HG03066 (cell line): ENCODE results near the gene NPAS2.

ENCODE experiments used
- ATAC-seq: cut with Tn5 transposase; IDR thresholded peaks from one replicate; pipeline ENCODE4 v1.9.1; 2021; ENCODE audit warnings: low read depth; ENCODE audit not compliant: unreplicated experiment

The NPAS2 gene

DNA sequence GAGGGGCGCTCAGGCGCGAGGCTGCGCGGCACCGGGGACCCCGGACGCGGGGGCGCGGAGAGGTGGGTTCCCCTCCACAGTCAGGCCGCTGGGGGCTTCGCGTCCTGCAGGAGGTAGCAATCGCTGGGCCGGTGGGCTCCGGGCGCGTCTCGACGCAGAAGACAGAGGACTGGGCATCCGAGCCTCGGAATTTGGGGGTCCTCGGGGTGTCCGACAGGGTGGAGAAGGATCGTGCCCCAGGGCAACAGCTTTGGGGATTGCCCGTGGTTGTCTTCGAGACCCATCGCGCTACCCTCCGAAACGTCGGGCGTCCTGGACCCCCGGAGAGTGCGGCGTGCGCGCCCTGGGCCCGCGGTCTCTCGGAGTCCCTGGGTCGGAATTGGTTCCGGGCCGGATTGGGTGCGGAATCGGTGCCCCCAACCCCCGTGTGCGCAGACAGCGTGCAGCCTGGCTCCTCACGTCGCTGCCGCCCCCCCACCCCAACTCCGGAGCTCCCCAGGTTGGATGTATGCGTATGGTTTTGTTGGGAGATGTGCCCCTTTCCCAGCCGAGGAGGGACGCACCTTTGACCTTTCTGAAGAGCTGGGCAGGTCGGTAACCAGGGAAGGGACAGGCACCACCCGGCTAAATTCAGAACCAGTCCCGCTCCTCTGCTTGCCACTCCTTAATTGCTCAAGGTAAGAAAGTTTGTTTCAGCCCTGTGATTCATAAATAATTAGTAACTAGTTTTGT, 750 bp downstream of the NPAS2 start:
- no peak for ATAC-seq

DNA sequence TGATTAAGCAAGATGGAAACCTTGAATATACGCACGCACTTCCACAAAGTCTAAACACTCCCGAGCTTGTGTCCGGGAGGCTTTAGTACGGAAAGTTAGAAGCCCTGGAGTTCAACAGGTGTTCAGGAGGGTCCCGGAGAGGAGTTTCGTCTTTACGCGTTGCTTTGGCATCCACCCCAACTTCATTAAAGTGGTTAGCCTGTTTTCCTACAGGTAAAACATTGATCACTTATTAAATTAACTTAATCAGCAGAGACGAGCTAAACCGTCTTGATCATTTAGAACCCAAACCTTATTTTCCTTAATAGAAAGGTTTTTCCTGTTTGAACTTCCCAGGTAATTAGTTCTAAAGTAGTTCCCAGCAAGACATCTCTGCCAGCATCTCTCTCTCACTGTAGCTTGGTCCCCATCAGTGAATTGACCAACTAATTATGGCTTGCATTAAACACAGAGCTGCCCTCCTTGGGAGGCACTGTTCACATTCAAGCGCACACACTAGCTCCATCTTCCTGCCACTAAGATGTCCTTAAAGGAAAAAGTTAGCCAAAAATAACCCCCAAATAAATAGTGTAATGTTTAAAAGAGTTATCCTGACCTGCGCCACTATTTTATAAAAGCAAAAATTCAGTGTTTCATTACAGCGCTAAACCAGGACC, 1.4 kb downstream of the NPAS2 start:
- ATAC-seq: no peak

DNA sequence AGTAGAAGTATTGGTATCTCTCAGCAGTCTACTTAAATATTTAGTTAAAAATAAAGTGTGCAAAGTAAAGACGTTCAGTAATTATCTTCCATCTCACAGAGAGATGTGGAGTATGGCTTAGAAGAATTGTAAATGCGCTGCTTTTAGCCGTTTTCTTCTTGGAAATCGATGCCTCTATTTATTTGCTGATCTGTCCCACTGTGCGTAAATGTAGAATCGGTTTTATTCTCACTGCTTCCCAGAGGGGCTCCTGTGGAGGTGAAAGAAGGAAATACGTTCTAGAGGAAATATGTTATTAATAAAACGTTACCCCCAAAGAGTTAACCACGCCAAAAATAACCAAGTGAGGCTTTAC, 1.9 kb downstream of the NPAS2 start:
- ATAC-seq: no peak

DNA sequence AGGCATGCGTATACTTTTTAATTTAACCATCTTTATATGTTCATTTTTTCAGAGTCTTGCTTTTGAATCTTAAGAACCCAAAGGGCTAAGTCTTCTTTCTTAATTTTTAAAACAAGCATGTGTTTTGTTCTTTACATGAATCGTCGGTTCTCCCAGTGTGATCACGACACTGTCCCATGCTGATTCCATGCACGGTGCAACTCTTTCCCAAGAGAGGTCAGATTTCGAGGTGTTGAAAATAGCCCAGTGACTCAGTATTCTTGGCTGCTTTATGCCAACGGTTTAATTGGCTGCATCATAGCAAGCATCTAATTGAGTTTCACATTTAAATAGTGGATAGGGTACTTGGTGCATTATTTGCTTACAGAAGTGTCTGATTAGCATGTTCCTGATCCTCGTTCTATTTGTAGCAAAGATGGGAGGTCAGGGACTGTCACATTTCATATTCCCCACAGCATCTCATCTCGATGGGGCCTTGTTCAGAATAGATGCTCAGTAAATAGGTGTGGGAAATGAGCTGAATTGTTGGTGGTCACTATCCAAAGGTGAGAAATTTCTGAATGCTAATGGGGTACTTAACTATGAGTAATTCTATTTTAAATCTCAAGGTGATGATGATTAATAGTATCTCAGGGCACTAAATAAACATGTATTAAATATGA, 2.8 kb downstream of the NPAS2 start:
- ATAC-seq: no peak

DNA sequence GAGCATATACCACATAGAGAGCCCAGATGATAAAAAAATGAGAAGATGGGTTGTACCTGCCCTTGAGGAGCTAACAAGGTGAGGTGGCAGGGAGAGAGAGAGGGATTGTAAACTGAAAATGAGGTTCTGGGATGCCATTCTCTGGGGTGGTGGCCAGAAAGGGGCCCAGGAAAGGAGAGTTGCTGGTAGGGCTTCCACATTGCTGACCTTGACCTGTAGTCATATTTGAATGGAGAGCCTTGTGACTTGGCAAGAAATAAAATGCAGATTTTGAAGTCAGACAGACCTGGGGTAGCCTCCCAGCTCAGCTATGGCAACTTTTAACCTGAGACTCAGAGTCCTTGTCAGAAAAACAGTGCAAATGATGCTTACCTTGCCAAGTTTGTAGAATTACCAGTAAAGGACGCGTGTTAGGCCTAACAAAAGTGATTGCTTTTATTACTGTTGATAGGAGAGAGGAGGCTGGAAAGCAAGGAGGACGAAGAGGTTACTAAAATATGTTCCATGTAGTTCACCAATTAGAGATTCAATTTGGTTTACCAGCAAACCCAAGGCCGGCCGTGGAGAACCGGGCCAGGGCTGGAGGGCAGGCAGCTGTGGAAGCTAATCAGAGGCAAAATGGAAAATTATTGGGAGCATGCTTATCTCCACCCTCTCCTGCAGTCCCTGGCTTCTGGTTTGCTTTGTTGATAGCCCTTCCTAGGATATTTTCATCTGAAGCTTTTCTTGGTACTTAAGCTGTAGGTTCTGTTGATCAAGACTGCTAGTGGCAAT, 3.9 kb downstream of the NPAS2 start:
- ATAC-seq: no peak

DNA sequence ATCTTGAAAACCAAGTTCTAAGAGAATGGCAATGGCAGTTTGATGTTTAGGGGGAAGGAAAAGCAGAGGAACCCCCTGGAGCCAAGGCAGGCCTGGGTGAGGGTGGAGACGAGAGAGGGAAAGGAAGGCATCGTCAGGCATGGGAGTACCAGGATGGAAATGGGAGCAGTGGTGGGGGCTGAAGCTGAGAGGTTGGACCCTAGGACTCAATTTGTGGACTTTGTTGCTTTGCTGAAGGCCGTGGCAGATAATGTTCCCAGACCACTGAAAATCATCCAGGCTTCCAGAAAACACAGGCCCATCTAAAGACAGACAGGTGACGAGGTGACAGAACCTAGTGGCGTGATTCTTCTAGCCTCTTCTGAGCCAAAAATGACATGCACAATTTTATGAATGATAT, 4.9 kb downstream of the NPAS2 start:
- no peak for ATAC-seq

DNA sequence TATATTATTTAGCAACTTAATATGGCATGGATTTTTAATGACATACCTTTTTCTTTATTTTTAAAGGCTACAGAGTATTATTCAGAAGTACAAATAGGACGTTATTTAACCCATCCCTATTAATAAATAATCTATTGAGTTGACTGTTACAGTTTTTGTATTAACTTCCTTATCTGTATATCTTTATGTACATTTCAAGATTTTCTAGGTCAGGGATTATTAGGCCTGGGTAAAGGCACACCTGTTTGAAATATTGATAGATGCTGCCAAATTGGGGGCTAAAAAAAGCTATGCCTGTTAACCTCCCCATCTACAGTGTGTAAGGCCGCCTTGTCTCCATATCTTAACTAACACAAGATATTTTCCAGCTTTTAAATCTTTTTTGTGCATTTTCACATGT, 6.6 kb downstream of the NPAS2 start:
- ATAC-seq: no peak

DNA sequence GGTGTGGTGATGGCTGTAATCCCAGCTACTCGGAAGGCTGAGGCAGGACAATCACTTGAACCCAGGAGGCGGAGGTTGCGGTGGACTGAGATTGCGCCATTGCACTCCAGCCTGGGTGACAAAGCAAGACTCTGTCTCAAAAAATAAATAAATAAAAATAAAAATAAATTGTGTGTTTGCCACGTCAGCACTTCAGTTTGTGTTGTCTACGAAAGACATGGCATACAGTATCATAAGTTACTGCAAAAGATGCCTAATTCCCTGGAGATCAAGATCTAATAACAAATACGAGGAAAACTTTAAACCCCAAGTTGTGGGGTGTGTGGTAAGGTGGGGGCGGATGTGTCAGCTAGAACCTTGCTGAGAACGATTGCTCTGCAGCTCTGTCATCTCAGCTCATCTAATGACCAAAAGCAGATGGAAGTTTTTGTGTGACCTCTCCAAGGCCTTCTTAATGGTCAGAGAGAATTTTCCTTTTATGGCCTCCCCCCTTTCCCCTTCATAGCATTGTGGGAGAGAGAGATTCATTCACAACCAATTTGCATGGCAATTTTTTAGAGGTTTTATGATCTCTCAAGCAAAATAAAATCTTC, 11.3 kb downstream of the NPAS2 start:
- ATAC-seq: no peak

DNA sequence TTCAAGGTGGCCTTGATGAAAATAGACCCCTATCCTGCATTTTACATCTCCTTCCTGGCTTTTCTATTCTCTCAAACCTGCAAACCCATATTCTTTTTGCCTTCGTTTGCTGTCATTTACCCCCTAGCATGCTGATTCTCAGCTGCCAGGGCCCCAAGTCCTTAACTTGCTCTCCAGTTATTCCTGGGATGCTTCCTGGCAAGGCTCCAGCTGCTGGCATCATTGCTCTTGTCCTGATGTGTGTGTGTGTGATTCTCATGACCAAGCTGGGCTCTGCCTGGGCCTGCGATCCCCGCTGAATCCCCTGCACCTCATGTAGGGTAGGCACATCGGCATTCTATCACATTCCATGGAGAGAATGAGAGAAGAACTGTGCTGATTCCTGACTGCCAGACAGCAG, 11.9 kb downstream of the NPAS2 start:
- no peak for ATAC-seq

DNA sequence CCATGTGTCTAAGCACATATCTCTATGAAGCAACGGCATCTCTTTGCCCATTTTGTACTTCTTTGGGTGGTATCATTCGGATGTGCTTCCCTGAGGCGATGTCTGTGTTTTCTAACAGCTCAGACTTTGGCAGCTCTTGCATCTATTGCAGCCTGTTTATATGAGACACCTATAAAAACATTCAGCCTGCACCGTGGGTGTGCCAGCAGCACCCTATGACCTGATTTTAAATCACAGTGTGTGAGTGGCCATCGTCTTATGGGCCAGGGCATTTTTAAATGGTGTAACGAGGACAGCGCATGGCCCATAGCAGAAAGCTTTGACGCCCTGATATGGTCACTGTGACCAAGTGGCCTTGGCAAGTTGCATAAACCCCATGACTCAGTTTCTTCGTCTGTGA, 12.9 kb downstream of the NPAS2 start:
- no peak for ATAC-seq

DNA sequence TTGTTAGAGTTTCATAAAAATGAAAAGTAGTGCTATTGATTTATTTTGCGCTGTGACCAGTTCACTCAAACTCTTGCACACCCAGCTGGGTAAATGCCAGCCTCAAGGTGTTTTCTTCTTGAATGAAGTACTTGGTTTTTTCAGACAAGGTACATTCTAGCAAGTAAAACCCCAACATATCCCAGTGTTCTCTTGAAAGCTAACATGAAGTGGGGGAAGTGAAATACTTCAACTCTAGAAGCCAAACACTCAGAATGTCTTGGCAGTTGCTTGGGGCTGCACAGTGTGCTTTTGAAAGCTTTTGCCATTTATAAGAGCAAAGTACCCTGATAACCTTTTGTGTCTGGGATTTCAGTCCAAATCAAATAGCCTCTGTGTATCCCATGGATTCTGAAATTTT, 13.4 kb downstream of the NPAS2 start:
- no peak for ATAC-seq

DNA sequence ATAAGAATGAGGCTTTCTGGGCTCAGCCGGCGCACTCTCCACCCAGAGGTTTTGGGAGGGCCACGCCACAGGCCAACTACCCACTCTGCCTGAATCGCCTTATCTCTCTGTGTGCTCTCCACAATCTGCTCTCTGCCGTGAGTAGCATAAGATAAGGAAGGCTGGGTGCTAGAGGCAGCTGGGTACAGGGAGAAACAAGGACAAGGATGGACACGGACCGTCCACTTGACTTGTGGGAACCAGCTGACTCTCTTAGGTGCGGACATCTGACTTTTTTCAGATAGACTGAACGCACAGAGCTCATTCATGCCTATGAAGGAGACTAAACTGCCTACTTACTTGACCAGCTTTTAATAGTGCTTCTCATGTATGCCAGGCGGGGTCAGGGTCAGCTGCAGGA, 14.3 kb downstream of the NPAS2 start:
- no peak for ATAC-seq

DNA sequence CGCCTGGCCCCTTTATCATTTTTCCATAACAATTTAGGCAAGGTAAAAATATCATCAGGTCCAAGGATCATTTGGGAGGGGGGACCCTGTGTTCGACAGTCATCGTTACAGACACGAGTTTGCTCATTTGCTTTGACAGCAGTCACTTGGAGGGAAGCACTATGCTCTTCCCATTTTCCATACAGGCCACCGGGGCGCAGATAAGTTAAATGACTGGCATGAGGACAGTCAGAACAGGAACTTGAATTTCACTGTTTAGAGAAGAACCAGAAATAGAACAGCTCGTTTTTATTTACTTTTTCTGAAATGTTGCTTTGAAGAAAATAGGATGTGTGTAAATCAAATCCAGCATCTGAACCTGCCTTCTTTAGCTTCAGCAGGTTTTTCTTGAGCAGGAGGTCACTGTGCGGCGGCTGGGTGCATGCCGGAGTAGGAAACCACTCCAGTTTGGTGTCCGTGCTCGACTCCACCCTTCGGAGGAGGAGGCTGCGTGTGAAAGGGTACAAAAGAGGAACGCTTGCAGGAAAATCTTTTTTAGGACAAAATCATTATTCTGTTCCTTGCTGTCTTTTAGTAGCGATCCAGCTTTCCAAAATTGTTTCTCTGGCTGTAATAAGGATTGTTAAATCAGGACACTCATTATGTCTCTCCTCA, 15.2 kb downstream of the NPAS2 start:
- no peak for ATAC-seq

DNA sequence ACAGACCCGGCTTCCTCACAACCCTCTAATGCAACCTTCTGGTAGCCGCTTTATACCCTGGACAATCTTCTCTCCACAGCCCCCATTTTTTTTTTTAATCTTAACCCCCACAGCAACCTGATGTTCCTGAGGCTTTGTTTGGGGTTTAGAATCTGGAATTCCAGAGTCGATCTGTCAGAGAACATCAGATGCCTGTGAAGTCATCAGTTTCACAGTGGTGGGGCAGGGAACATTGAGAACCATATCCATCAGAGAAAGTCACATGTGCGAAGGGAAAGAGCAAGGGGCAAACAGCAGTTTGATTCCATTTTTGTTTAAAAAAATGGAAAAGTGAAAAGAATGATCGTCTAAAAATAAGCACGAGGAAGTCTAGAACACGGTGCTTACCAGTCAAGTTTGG, 20.6 kb downstream of the NPAS2 start:
- no peak for ATAC-seq

DNA sequence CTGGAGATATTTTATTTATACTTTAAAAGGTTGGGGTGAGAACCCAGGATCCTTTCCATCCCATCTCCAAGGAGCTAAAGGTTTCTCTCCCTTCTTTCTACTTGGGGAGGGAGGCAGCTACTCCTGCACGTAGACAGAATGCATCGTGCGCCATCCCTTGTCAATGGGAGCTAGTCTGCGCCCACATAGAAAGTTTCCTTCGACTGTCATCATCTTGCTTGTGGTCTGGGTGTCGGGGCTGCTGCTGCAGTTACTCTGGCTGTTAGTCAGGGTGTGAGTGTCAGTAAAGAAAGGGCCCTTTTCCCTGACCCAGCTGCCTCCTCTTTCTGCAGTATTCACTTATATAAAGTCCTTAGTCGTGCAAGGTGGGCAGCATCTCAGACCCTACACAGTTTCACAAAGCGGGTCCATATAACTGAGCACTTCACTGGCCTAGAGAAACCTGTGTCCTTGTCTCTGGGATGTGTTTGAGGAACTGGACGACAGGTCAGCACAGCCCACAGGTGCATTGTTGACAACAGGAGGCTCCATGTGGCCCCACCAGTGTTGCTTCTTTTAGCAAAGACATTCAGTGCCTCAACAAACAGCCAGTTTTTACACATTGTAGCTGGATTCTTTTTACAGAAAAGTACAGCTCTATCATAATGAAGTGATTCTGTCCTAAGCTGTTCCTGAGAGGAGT, 22.4 kb downstream of the NPAS2 start:
- no peak for ATAC-seq

DNA sequence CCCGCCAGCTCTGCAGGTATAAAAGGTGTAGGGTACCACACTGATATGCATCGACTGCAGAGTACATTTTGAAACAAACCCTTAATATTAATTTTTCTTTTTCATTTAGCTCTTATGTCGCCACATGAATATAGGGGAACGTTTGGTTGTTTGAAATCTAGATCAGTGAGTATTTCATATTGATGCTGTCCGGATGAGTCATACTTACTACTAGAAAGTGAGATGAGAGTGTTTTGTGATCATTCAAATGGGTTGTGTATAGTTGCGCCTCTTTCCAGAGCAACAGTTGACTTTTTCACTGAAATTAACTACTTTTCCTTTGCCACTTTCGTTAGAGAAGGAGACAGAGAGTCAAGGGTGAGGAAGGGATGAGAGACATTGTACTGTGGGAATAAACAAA, 24.6 kb downstream of the NPAS2 start:
- no peak for ATAC-seq

DNA sequence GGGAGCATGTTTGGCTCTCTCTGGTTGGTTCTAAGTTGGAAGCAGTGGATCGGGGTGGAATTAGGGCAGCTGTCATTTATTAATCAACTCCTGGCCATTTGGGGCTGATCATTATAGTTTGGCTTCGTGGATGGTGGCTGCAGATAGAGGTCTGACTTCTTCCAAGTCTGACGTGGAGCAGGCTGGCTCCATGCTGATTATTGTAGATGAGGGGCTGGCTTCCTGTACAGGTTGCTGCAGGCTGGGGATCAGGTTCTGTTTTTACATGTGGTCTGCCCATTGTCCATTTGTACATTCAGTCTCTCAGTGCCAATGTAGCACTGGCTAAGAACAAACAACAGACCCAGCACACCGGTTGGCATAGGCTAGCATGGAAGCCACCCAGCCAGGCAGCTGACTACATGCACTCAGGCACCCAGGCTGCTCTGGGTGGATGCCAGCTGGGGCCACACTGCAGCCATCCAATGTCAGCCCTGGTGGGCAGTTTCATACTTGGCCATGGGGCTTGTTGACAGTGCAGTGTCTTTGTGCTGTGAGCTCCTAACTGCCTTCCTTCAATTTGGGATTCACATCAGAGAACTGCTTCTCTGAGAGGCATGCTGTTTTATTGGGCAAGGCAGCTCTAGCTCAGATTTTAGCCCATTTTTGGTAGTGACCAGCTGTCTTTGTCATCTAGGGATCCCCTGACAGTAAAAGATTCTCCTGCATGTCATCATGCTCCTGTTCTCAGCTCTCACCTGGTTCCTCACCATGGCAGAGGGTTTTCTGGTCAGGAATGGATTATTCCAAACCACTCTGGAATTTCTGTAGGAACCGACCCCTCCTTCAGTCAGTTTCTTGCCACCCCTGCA, 25.4 kb downstream of the NPAS2 start:
- no peak for ATAC-seq

DNA sequence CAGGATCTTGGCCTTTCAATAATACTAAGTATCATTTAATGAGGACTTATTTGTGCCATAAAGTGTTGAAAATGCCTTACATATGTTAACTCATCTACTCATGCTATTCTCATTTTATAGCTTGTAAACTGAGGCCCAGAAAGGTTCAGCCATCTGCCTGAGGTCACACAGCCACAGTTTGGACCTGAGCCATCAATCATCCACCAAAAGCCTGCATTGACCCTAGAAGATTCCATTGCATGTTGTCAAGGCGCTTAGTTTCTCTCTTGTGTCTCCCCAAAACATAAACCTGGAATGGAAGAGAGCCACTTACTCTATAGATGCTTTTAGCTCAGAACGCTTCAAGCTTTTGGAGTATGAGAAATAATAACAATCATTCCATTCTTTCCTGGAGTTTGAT, 26.8 kb downstream of the NPAS2 start:
- no peak for ATAC-seq

DNA sequence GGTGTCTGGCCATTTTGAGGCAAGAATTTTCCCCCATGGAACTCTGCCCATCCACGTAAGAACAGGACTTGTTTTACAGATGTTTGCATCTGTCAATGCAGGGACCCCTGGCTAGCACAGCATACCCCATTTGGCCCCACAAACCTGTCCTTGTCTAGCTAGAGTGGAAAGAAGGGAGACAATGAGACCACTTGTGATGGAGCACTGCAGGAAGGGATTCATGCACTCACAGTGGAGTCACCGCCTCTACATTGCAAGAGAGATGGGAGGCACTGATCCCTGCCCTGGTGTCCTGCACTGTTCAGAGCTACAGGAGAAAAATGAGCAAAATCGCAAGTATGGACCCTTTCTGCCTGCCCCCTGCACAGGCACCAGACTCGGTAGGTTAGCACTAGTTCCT, 32.5 kb downstream of the NPAS2 start:
- no peak for ATAC-seq
